COLO829 (cell line): ENCODE measurements around the gene BLTP3A.
"Not testable (repeated sequence)": the region's sequence is repeated elsewhere in the genome, so short reads cannot be mapped to it uniquely, and the experiment has no call there.

Experiments used
- DNase-seq: peaks from one replicate; pipeline ENCODE4 v3.0.0; 2012; ENCODE audit warnings: low spot score

BLTP3A gene, protein sequence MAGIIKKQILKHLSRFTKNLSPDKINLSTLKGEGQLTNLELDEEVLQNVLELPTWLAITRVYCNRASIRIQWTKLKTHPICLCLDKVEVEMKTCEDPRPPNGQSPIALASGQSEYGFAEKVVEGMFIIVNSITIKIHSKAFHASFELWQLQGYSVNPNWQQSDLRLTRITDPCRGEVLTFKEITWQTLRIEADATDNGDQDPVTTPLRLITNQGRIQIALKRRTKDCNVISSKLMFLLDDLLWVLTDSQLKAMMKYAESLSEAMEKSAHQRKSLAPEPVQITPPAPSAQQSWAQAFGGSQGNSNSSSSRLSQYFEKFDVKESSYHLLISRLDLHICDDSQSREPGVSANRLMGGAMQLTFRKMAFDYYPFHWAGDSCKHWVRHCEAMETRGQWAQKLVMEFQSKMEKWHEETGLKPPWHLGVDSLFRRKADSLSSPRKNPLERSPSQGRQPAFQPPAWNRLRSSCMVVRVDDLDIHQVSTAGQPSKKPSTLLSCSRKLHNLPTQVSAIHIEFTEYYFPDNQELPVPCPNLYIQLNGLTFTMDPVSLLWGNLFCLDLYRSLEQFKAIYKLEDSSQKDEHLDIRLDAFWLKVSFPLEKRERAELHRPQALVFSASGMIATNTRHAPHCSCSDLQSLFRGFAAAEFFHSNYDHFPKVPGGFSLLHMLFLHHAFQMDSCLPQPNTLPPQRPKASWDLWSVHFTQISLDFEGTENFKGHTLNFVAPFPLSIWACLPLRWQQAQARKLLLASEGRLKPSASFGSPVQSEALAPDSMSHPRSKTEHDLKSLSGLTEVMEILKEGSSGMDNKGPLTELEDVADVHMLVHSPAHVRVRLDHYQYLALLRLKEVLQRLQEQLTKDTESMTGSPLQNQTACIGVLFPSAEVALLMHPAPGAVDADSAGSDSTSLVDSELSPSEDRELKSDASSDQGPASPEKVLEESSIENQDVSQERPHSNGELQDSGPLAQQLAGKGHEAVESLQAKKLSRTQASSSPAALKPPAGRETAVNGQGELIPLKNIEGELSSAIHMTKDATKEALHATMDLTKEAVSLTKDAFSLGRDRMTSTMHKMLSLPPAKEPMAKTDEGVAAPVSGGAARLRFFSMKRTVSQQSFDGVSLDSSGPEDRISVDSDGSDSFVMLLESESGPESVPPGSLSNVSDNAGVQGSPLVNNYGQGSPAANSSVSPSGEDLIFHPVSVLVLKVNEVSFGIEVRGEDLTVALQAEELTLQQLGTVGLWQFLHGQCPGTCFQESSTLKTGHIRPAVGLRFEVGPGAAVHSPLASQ (N-terminal part only)

DNA sequence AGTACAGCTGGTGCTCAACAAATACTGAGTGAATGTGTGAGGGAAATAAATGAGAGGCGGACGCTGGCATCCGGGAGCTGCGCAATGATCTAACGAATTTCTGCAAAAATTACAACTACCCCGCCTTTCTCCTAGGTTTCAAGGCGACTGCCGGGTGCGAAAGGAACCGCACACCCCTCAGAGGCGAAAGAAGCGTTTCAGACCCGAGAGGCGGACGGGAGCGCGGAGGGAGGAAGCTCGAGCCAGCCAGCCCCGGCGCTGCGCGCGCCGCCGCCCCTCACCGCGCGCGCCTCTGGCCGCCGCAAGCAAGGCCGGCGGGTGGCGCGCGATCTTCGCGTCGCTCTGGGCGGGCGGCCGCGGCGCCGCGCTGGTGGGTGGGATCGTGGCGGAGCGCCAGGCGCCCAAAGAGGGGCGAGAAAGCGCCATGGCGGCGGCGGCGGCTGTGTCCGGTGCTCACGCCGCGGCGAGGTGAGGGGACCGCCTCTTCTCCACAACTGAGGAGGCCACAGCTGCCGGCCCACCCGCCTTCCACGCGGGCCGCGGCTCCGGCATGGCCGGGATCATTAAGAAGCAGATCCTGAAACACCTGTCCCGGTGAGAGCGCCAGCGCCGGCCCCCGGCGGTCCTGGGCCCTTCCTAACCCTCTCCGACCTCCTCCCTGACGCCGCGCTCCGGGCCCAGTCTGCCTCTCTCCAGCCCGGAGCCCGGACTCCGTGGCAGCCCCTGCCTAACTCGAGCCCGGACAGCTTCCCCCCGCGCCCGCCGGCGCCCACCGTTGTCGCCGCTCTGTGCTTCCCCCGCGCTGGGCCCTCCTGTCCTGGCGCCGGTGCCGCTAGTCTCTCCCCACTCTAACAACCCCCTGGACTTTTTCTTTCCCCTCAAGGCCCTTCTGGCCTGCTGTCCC lies at the start of gene BLTP3A:
Gene BLTP3A, plus strand, starts transcription at position 383 of the 904 bp plus-strand sequence. Its CDS starts 168 bp downstream, at position 551.
- DNase-seq = peak; percentile 66

DNA sequence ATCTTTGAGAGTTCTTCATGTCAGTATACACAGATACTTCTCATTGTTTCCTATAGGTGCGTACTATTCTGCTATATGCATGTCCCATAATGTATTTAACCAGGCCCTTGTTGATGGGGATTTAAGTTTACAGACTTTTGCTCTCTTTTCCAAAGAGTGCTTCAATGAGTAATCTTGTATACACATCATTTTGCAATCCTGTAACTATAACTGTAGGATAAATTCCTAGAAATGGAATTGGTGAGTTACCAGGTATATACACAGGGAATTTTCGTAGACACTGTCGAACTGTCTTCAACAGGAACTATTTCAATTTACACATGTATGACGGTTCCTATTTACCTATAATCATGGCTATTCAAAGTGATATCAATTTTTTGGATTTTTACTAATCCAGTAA lies 49.8 kb upstream of the BLTP3A start:
- no peak for DNase-seq

DNA sequence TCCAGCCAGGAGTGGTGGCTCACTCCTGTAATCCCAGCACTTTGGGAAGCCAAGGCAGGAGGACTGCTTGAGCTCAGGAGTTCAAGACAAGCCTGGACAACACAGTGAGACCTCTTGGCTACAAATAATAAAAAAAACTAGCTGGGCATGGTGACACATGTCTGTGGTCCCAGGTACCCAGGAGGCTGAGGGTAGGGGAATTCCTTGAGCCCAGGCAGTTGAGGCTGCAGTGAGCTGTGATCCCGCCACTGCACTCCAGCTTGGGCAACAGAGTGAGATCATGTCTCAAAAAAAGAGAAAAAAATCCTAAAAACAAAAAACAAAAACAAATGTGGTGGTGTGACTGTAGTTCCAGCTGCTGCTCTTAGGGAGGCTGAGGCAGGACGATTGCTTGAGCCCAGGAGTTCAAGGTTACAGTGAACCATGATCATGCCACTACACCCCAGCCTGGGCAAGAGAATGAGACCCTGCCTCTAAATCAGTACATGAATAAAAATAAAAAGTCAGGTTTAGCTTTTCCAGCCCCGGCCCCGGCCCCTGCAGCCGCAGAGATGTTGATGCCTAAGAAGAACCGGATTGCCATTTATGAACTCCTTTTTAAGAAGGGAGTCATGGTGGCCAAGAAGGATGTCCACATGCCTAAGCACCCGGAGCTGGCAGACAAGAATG lies 48.1 kb upstream of the BLTP3A start:
- DNase-seq = no peak

DNA sequence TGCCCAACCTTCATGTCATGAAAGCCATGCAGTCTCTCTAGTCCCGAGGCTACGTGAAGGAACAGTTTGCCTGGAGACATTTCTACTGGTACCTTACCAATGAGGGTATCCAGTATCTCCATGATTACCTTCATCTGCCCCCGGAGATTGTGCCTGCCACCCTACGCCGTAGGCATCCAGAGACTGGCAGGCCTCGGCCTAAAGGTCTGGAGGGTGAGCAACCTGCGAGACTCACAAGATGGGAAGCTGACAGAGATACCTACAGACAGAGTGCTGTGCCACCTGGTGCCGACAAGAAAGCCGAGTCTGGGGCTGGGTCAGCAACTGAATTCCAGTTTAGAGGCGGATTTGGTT lies 47.6 kb upstream of the BLTP3A start:
- DNase-seq = not testable (repeated sequence)

DNA sequence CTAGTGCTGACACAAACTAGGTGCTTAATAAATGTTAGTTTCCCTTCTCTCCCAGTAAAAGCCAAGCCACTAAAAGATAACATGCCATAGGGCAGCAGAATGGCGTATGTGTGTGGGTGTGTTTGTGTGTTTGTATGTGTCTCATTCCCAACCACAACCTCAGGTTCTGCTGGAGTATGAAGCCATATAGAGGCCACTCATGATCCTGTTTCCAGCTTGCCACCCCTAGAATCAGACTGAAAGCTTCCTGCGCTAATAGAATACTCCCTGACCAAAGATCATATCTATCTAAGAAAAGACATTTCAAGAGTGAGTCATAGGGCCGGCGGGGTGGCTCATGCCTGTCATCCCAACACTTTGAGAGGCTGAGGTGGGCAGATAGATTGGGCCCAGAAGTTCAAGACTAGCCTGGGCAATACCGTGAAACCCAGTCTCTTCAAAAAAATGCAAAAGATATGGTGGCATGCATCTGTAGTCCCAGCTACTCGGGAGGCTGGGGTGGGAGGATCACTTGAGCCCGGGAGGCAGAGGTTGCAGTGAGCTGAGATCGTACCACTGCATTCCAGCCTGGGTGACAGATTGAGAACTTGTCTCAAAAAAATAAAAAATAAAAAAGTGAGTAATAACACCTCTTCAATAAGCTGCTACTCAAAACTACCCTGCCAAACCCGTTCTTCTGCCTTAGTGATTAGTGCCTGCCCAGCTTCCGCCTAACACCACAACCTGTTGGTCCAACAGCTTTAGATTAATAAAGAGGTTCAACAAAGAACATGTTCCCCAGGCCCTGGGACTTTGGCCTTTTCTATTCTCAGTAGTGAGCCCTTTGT lies 46.4 kb upstream of the BLTP3A start:
- no peak for DNase-seq

DNA sequence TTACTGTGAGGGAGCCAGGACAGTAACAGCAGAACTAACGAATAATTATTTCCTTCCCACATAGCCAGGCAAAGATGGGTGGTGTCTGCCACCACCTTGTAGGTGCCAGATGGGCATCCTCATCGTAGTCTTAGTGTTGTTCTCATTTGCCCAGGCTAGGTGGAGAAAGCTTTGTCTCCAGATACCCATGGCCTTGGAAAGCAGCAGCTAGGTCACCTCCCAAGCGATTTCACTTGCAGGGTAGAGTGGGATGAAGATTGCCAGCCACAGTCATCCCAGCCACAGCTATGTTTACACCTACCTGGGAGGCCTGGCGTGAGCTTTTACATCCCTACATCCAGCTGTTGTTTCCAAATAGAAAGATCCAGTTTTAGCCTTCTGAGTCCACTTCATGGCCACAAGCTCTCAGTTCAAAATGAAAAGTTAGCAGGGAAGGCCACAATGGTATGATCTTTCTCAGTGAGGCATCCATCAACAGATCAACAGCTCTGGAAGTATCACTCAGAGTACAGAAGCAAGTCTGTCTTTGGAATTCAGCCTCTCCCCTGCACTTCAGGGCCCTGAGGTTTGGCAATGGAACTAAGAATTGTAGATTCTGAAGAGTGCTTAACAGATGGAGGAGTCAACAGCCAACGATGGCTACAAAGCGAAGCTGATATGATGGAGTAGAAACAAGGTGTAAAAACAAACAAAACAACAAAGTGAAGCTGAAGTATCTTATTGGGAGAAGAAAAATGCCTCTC lies 45.6 kb upstream of the BLTP3A start:
- DNase-seq = no peak

DNA sequence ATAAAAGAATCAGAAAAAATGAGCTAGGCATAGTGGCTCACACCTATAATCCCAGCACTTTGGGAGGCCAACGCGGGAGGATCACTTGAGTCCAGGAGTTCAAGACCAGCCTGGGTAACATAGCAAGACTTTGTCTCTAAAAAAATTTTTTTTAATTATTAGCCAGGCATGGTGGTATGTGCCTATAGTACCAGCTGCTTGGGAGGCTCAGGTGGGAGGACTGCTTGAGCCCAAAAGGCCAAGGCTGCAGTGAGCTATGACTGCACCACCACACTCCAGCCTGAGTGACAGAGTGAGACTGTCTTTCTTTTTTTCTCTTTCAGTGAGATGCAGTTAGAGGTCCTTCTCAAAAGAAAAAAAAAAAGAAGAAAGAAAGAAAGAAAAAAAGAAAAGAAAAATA lies 43.1 kb upstream of the BLTP3A start:
- DNase-seq = no peak

DNA sequence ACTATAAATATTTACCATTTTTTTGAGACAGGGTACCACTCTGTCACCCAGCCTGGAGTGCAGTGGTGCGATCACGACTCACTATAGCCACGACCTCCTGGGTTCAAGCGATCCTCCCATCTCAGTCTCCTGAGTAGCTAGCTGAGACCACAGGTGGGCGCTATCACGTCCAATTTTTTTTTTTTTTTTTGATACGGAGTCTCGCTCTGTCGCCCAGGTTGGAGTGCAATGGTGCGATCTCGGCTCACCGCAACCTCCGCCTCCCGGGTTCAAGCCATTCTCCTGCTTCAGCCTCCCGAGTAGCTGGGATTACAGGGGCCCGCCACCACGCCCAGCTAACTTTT lies 35.4 kb upstream of the BLTP3A start:
- DNase-seq = not testable (repeated sequence)

DNA sequence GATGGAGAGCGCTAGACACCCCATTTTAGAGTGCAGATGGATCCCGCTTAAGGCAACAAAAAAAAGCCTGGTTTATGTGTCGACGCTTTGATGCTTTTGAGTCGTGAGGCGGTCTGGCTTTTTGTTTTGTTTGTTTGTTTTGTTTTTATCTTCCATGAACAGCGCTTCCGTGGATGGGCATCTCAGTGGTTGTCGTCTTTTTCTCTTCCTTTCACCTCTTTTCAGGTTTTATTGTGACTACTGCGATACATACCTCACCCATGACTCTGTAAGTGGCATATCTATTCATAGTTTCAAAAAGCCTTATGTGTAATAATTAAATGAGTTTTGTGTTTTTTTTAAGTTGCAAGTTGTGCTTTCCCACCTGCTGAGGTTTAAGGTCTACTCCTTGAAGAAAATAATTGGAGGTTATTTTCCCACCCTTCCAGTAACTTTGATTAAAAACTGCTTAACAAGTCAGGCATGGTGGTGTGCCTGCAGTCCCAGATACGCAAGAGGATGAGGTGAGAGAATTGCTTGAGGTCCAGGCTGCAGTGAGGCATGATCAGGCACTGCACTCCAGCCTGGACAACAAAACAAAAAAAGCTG lies 34.1 kb upstream of the BLTP3A start:
- no peak for DNase-seq

DNA sequence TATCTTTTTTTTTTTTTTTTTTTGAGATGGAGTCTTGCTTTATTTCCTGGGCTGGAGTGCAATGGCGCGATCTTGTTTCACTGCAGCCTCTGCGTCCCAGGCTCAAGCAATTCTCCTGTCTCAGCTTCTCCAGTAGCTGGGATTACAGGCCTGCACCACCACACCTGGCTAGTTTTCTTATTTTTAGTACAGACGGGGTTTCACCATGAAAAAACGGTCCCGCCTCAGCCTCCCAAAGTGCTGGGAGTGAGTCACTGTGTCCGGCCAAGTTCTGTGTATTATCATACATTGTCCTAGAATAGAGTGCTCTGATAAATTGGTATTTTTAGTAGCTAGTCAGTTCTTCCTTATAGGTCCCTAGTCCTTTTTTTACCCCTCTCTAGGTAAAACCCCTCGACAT lies 31.8 kb upstream of the BLTP3A start:
- DNase-seq = no peak

DNA sequence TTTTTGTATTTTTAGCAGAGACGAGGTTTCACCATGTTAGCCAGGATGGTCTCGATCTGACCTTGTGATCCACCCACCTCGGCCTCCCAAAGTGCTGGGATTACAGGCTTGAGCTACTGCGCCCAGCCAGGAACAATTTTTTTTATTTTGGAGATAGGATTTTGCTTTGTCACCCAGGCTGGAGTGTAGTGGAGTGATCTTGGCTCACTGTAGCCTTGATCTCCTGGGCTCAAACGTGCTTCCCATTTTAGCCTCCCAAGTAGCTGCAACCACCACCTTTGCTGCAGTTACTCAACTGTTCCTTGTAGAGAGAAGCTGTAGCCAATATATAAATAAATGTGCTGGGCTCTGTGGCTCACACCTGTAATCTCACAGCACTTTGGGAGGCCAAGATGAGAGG lies 30.2 kb upstream of the BLTP3A start:
- DNase-seq = not testable (repeated sequence)

DNA sequence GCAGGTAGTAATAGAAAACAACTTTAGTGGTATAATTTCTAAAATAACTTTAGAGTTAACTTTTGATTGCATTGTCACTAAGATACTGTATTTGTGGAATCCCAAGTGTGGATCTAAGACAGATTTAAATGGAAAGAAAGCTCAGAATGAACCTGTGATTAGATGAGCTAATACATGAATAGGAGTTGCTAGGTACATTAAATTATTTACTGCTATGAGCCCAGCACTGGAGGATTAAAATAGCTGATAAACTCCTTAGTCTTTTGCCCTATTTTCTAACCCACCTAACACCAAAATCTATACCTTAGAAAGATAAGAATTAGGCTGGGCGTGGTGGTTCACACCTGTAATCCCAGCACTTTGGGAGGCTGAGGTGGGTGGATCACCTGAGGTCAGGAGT lies 23.7 kb upstream of the BLTP3A start:
- no peak for DNase-seq

DNA sequence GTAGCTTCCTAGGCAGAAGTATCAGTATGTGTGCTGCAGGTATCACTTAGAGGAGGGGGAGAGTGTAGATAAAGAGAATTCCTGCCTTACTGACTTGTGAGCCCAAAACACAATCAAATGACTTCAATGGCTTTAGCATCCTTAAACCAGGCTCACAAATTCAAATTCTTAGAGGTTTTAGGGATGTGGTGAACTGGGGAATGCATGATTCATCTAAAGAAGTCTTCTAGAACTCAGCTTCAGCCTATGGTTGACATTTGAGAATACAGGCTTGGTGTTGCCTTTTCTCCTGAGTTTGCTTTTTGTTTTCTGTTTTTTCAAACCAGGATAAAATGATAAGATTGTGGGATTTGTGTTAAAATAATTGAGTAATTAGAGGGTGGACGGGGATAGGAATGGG lies 20.2 kb upstream of the BLTP3A start:
- DNase-seq = no peak

DNA sequence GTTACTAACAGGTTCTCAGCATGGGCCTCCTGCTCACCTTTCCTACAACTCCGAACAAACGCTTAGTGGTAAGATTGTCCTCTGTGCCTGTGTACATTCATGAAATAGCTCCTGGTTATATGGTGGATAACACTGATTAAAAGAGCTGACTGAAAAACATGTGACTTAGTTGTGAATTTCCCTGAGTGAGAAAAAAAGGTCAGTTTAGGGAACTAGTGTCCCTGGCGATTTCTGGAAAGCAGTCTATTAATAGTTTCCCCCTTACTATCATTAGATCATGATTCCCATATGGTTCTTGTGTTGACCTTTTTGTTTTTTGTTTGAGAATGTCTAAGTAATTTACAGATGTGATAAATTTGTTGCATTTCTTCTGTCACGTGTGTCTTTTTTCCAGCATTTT lies 18.9 kb upstream of the BLTP3A start:
- DNase-seq = no peak

DNA sequence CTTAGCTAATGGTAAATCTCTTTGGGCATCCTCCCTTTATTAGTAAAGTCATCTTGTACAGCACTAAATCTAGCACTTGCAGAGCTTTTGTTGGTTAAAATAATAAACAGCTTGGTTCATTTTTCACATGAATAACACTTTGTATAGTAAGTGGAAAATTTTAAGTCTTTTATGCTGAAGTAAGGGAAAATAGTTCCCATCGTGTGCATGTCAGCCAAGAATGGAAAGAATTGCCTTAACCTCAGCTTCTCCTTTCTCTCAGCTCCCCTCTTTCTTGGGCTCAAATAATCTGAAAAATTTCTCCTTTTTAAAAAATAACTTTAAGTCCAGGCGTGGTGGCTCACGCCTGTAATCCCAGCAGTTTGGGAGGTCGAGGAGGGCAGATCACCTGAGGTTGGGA lies 18.0 kb upstream of the BLTP3A start:
- DNase-seq = no peak

DNA sequence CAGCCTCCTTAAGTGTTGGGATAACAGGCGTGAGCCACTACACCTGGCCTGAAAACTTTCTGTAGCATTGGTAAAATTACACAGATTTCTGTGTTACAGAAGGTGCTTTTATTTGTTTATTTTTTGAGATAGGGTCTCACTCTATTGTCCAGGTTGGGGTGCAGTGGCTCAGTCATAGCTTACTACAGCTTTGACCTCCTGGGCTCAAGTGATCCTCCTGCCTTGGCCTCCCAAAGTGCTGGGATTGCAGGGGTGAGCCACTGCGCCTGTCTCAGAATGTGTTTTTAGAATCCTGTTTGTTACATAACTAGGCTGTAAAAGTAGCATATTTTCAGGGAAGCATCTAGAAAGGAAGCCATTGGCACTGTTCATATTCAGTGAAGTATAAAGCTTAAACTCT lies 16.9 kb upstream of the BLTP3A start:
- no peak for DNase-seq

DNA sequence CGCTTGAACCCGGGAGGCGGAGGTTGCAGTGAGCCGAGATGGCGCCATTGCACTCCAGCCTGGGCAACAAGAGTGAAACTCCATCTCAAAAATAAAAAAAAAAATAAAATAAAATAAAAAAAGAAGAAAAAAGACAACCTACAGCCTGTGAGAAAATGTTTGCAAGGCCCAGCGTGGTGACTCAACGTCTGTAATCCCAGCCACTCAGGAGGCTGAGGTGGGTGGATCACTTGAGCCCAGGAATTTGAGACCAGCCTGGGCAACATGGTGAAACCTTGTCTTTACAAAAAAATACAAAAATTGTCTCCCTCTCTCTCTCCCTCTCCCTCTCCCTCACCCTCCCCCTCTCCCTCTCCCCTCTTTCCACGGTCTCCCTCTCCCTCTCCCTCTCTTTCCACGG lies 6.5 kb upstream of the BLTP3A start:
- DNase-seq = not testable (repeated sequence)

DNA sequence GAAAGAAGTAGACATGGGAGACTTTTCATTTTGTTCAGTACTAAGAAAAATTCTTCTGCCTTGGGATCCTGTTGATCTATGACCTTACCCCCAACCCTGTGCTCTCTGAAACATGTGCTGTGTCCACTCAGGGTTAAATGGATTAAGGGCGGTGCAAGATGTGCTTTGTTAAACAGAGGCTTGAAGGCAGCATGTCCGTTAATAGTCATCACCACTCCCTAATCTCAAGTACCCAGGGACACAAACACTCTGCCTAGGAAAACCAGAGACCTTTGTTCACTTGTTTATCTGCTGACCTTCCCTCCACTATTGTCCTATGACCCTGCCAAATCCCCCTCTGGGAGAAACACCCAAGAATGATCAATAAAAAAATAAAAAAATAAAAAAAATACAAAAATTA lies 4.7 kb upstream of the BLTP3A start:
- not testable (repeated sequence) for DNase-seq

DNA sequence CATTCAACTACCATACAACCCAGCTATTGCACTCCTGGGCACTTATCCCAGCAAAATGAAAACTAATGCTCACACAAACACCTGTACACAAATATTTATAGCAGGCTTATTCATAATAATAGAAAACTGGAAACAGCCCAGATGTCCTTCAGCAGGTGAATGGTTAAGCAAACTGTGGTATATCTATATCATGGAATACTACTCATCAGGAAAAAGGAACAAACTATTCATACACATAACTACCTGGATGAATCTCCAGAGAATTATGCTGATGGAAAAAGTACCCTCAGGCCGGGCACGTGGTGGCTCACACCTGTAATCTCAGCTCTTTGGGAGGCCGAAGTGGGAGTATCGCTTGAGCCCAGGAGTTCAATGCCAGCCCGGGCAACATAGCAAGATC lies 3.8 kb upstream of the BLTP3A start:
- DNase-seq = no peak
